ENCODE measurements around the gene CADM1.

GRCh38 chr11:115148101-115148500, 356.1 kb downstream of the CADM1 start:
- TF ChIP-seq CTCF (IDR thresholded peaks at IDR 0.05) (no peak), POLR2A (IDR thresholded peaks at IDR 0.05) (no peak)
